ENCODE data around the gene GET4.

The GET4 gene

GRCh38 chr7:876077-876971 lies at the start of gene GET4:
TSS of gene GET4 (plus strand) at chr7:876554. CDS start at chr7:876646, 92 bp downstream.
- DNase-seq (ENCODE audit: low spot score) (peak; percentile 96), FAIRE-seq (peak; percentile 99)

GRCh38 chr7:828793-829561 lies 47.4 kb upstream of the GET4 start:
- no peak for FAIRE-seq
- DNase-seq (ENCODE audit: low spot score), result no peak

GRCh38 chr7:830069-830468 lies 46.3 kb upstream of the GET4 start:
- DNase-seq (ENCODE audit: low spot score) (no peak), FAIRE-seq (no peak)

GRCh38 chr7:831596-832166 lies 44.7 kb upstream of the GET4 start:
- no peak for FAIRE-seq

GRCh38 chr7:832167-832967 lies 44.0 kb upstream of the GET4 start, which contains the start of gene SUN1:
TSS of gene SUN1 (plus strand) at chr7:832476. CDS start at chr7:832525, 49 bp downstream.
- FAIRE-seq, result peak; percentile 93
- DNase-seq (ENCODE audit: low spot score), result peak; percentile 81

More at GRCh38 chr7:831596-832166, 44.7 kb upstream of the GET4 start:
- DNase-seq (ENCODE audit: low spot score), result peak; percentile 86

GRCh38 chr7:832968-833424 lies 43.4 kb upstream of the GET4 start:
- FAIRE-seq (no peak), DNase-seq (ENCODE audit: low spot score) (no peak)

GRCh38 chr7:833601-834258 lies 42.6 kb upstream of the GET4 start:
- FAIRE-seq, result peak; percentile 53
- DNase-seq (ENCODE audit: low spot score), result no peak

GRCh38 chr7:834277-834676 lies 42.1 kb upstream of the GET4 start:
- DNase-seq (ENCODE audit: low spot score) (no peak), FAIRE-seq (no peak)

GRCh38 chr7:835021-835420 lies 41.3 kb upstream of the GET4 start:
- no peak for FAIRE-seq
- no peak for DNase-seq (ENCODE audit: low spot score)

- peak; percentile 63 for FAIRE-seq
- no peak for DNase-seq (ENCODE audit: low spot score)
Measured at GRCh38 chr7:835485-836401, 40.6 kb upstream of the GET4 start.

GRCh38 chr7:836429-836828 lies 39.9 kb upstream of the GET4 start:
- FAIRE-seq (no peak), DNase-seq (ENCODE audit: low spot score) (no peak)

GRCh38 chr7:837001-837400 lies 39.4 kb upstream of the GET4 start:
- FAIRE-seq (no peak), DNase-seq (ENCODE audit: low spot score) (no peak)

GRCh38 chr7:840001-840600 lies 36.3 kb upstream of the GET4 start:
- DNase-seq (ENCODE audit: low spot score) (no peak), FAIRE-seq (peak; percentile 5)

- DNase-seq (ENCODE audit: low spot score) (no peak), FAIRE-seq (no peak)
Measured at GRCh38 chr7:841943-842342, 34.4 kb upstream of the GET4 start.

GRCh38 chr7:842431-843031 lies 33.8 kb upstream of the GET4 start:
- DNase-seq (ENCODE audit: low spot score), result no peak

GRCh38 chr7:843230-843629 lies 33.1 kb upstream of the GET4 start:
- FAIRE-seq (no peak), DNase-seq (ENCODE audit: low spot score) (no peak)

More at GRCh38 chr7:842431-843031, 33.8 kb upstream of the GET4 start:
- no peak for FAIRE-seq

- DNase-seq (ENCODE audit: low spot score), result no peak
- FAIRE-seq, result no peak
Measured at GRCh38 chr7:844043-844442, 32.3 kb upstream of the GET4 start.

GRCh38 chr7:844514-844913 lies 31.8 kb upstream of the GET4 start:
- FAIRE-seq, result no peak

GRCh38 chr7:845091-845490 lies 31.3 kb upstream of the GET4 start:
- DNase-seq (ENCODE audit: low spot score) (no peak), FAIRE-seq (no peak)

More at GRCh38 chr7:844514-844913, 31.8 kb upstream of the GET4 start:
- DNase-seq (ENCODE audit: low spot score), result no peak
